GM18867 (cell line): ENCODE results near the gene DUOX1.

ENCODE experiments used
- ATAC-seq: cut with Tn5 transposase; IDR thresholded peaks from one replicate; pipeline ENCODE4 v1.9.1; 2021; ENCODE audit warnings: mild to moderate bottlenecking, moderate library complexity; ENCODE audit not compliant: unreplicated experiment

The DUOX1 gene

GRCh38 chr15:45105586-45105985, 24.2 kb upstream of the DUOX1 start:
- ATAC-seq: no peak

GRCh38 chr15:45106002-45106790, 23.6 kb upstream of the DUOX1 start:
- no peak for ATAC-seq

GRCh38 chr15:45107941-45108630, 21.7 kb upstream of the DUOX1 start:
- no peak for ATAC-seq

- ATAC-seq: no peak
Measured at GRCh38 chr15:45110256-45110820, 19.5 kb upstream of the DUOX1 start.

- ATAC-seq: no peak
Measured at GRCh38 chr15:45111390-45112142, 18.2 kb upstream of the DUOX1 start.

GRCh38 chr15:45112143-45112590, 17.6 kb upstream of the DUOX1 start:
- no peak for ATAC-seq

- no peak for ATAC-seq
Measured at GRCh38 chr15:45112591-45113379, 17.0 kb upstream of the DUOX1 start.

GRCh38 chr15:45113380-45113990, 16.3 kb upstream of the DUOX1 start:
- no peak for ATAC-seq

GRCh38 chr15:45114076-45114750, 15.6 kb upstream of the DUOX1 start, which contains the start of the genes DUOX2 and DUOXA2:
Gene DUOX2, minus strand, starts transcription at chr15:45114172. Its CDS starts 761 bp downstream, at chr15:45113411.
Gene DUOXA2, plus strand, starts transcription at chr15:45114326. Its CDS starts 280 bp downstream, at chr15:45114606.
- ATAC-seq: no peak

GRCh38 chr15:45114751-45115085, 15.1 kb upstream of the DUOX1 start:
- ATAC-seq: no peak

- no peak for ATAC-seq
Measured at GRCh38 chr15:45115312-45115820, 14.4 kb upstream of the DUOX1 start.

GRCh38 chr15:45116006-45116481, 13.8 kb upstream of the DUOX1 start:
- no peak for ATAC-seq

GRCh38 chr15:45116482-45117307, 13.1 kb upstream of the DUOX1 start:
- ATAC-seq: no peak

GRCh38 chr15:45117308-45118130, 12.3 kb upstream of the DUOX1 start:
- ATAC-seq: peak; percentile 4

- peak; percentile 87 for ATAC-seq
Measured at GRCh38 chr15:45118131-45118588, 11.6 kb upstream of the DUOX1 start.

- no peak for ATAC-seq
Measured at GRCh38 chr15:45118996-45119395, 10.8 kb upstream of the DUOX1 start.
